Transverse colon (tissue), 4 donors: ENCODE measurements around the gene GLCE. TPM values are rescaled to one million over a fixed set of nuclear protein-coding genes. Genes with fewer than 3 reads are reported as not detected.

ENCODE experiments used
- DNase-seq: peaks from one replicate; pipeline ENCODE4 v3.0.0-alpha.2; 2019
- H3K27ac ChIP-seq, 4 donors: fragments of 200-600 bp; sonication (generic); 2 replicates each; pipeline ENCODE4 v1.5.1; 2016 to 2018; ENCODE audit warnings: inconsistent platforms in 4 of 4
- H3K27me3 ChIP-seq: fragments of 200-600 bp; sonication (generic); 2 replicates; pipeline ENCODE4 v1.5.1; 2017; ENCODE audit warnings: inconsistent platforms
- H3K36me3 ChIP-seq, 4 donors: fragments of 200-600 bp; sonication (generic); 2 replicates each; pipeline ENCODE4 v1.5.1; 2017 to 2019; ENCODE audit warnings: inconsistent platforms in 4 of 4
- H3K4me1 ChIP-seq, 4 donors: fragments of 200-600 bp; sonication (generic); 2 replicates each; pipeline ENCODE4 v1.5.1; 2017 to 2020; ENCODE audit warnings: inconsistent platforms in 4 of 4
- H3K4me3 ChIP-seq, 4 donors: fragments of 200-600 bp; sonication (generic); 1 replicate in 1 of 4; 2 replicates in 3 of 4; pipeline versions ENCODE4 v1.5.1 to v1.6.1; 2017 to 2019; ENCODE audit warnings: inconsistent platforms in 4 of 4
- H3K9me3 ChIP-seq, 2 donors: fragments of 200-600 bp; sonication (generic); 2 replicates each; pipeline ENCODE4 v1.5.1; 2017 to 2019; ENCODE audit warnings: inconsistent platforms in 2 of 2
- CTCF ChIP-seq, 5 experiments: fragments of 200-600 bp in 3 of 5; fragments of 450-650 bp in 2 of 5; sonication (generic) in 3 of 5; IDR thresholded peaks; 1 replicate in 2 of 5; 2 replicates in 3 of 5; pipeline ENCODE4 v1.5.1; 2016 to 2017; ENCODE audit warnings: antibody characterized with exemption in 5 of 5, inconsistent platforms in 3 of 5, mild to moderate bottlenecking in 2 of 5, moderate library complexity in 1 of 5
- EP300 ChIP-seq: sonication (generic); formaldehyde crosslinking; IDR thresholded peaks from one replicate; pipeline ENCODE4 v1.6.1; 2017; ENCODE audit warnings: antibody characterized with exemption, low read depth
- POLR2A ChIP-seq: fragments of 450-650 bp; IDR thresholded peaks from one replicate; pipeline ENCODE4 v1.6.1; 2016; ENCODE audit warnings: antibody characterized with exemption, mild to moderate bottlenecking, moderate library complexity
- POLR2AphosphoS5 ChIP-seq, 3 donors: sonication (generic); formaldehyde crosslinking; IDR thresholded peaks; one replicate each; pipeline ENCODE4 v1.6.1; 2016; ENCODE audit warnings: antibody characterized with exemption in 3 of 3
- WGBS, 2 donors: methylation state at CpG; one replicate each; pipeline ENCODE4 v1.1.5; 2018; ENCODE audit warnings: low coverage in 1 of 2; 5-methylcytosine and 5-hydroxymethylcytosine counted together
- in situ Hi-C, 4 donors: fragments of 200-750 bp; cut with MboI; loops; one replicate each; pipeline versions ENCODE4 v1.15.0 to v1.15.1; 2017; ENCODE audit warnings: low sequenced_read_pairs in 3 of 4, low pct_ligation_motif_present in 1 of 4, low pct_unique_long_range_greater_than_20kb in 1 of 4
- intact Hi-C: fragments of 100-400 bp; cut with DNase I; formaldehyde crosslinking; loops from one replicate; pipeline ENCODE4 v1.15.1; 2023; ENCODE audit warnings: low total_unique reads
- total RNA-seq, 4 donors: library from RNA; depleted of rRNA; stranded (reverse); fragments of >200 nt; gene quantifications; one replicate each; pipeline ENCODE4 v1.1.0, GENCODE V29; 2016

Gene GLCE
- total RNA-seq, 4 donors from 2014 or later: 7.9 to 38.1 (median 25.4) TPM

DNA sequence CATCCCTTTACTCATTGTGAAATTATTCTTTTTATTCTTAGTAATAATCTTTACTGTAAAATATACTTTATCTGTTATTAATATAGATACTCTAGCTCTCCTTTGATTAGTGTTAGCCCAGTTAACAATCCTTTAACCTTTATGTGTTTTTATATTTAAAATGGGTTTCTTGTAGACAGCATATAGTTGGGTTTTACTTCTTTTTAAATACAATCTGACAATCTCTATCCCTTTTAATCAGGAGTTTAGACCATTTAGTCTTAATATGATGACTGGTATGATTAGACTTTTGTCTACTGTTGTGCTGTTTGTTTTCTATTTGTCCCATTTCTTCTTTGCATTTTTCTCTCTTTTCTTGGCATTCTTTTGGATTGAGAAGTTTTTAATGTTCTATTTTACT lies 30.1 kb downstream of the GLCE start:
- TF ChIP-seq CTCF (IDR thresholded peaks at IDR 0.05): no peak
- no peak for TF ChIP-seq EP300
- TF ChIP-seq POLR2A: no peak
- no peak for TF ChIP-seq POLR2AphosphoS5 (IDR thresholded peaks at IDR 0.05)
- in situ Hi-C loops (no loop called here), intact Hi-C loops (no loop called here)

GRCh38 chr15:69194025-69194827 lies 33.8 kb downstream of the GLCE start:
- Histone ChIP-seq H3K36me3 (no peaks in the 10 kb centered on the region), H3K9me3 (peaks cover 0 to 5% of the 10 kb centered on the region in 2 donors), H3K27me3 (no peaks in the 10 kb centered on the region), H3K27ac (peak overlapping the region in 3 of 4 donors; percentile 2 to 36 (median 5)), H3K4me1 (peaks cover 5 to 34% (median 13%) of the 10 kb centered on the region in 4 donors), H3K4me3 (no peak overlapping the region)
- TF ChIP-seq EP300 (no peak), POLR2A (no peak), CTCF (IDR thresholded peaks at IDR 0.05) (no peak), POLR2AphosphoS5 (IDR thresholded peaks at IDR 0.05) (no peak)
- intact Hi-C loops (no loop called here), in situ Hi-C loops (no loop called here)
- 65 to 66% methylated on average over 2 of the region's 2 CpGs for WGBS, 2 donors
- DNase-seq: no peak

More for the DNA sequence above, 30.1 kb downstream of the GLCE start:
- H3K9me3 ChIP-seq: peaks cover 0 to 5% of the 10 kb centered on the region in 2 donors
- H3K36me3 ChIP-seq: no peaks in the 10 kb centered on the region
- H3K27ac ChIP-seq: no peak overlapping the region
- peaks cover 5 to 31% (median 13%) of the 10 kb centered on the region in 4 donors for H3K4me1 ChIP-seq
- no peak for DNase-seq
- no peak overlapping the region for H3K4me3 ChIP-seq
- H3K27me3 ChIP-seq: no peaks in the 10 kb centered on the region

GRCh38 chr15:69194854-69195253 lies 34.4 kb downstream of the GLCE start:
- 16 to 32% methylated on average over 1 of the region's 1 CpG for WGBS, 2 donors
- H3K9me3 ChIP-seq: peaks cover 0 to 5% of the 10 kb centered on the region in 2 donors
- in situ Hi-C loops (no loop called here), intact Hi-C loops (no loop called here)
- peaks cover 5 to 38% (median 13%) of the 10 kb centered on the region in 4 donors for H3K4me1 ChIP-seq
- peak overlapping the region in 2 of 4 donors; percentile 2 to 36 for H3K27ac ChIP-seq
- no peak for DNase-seq
- H3K36me3 ChIP-seq: no peaks in the 10 kb centered on the region
- no peak overlapping the region for H3K4me3 ChIP-seq
- no peak for TF ChIP-seq CTCF (IDR thresholded peaks at IDR 0.05)
- no peak for TF ChIP-seq POLR2A
- TF ChIP-seq EP300: no peak
- no peak for TF ChIP-seq POLR2AphosphoS5 (IDR thresholded peaks at IDR 0.05)
- H3K27me3 ChIP-seq: no peaks in the 10 kb centered on the region

DNA sequence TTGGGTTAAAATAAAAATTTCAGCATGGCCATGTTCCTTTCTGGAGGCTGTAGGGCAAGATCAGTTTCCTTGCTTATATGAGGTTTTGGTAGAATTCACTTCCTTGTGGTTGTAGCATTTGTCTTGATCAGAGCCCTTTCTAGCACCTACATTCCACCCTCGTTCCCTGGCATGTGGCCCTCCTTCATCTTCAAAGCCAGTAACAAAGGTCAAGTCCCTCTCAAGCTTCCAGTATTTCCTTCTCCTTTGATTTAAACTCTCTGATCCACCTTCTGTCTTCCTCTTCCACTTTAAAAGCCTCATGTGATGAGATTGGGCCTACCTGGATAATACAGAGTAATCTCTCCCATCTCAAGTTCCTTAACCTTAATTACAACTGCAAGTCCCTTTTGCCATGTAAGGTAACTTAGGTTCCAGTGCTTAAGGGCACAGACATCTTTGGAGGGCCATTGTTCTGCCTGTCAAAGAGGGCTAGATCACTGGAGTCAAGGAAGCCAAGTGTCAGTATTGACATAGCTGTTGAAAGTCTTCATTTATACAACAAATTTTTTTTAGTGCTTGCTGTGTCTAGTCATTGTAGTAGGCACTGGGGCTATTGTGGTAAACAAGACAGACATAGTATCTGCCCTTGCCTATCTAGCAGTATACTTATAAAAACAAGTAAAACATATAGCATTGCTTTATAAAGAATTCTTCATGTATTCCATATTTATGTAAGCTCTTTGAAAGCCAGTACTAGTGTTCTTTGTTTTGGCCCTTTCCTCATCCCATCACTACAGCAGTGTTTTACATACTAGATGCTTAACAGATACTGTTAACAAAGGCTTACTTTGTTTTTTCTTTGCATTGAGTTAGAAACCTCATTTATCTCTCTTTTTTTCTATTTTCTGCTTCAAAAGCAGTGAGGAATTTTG lies 40.7 kb downstream of the GLCE start:
- no peaks in the 10 kb centered on the region for H3K27me3 ChIP-seq
- WGBS, 2 donors: 13 to 43% methylated on average over 1 of the region's 1 CpG
- intact Hi-C loops (no loop called here), in situ Hi-C loops (no loop called here)
- peaks cover 0 to 16% (median 2%) of the 10 kb centered on the region in 4 donors for H3K4me1 ChIP-seq
- no peak overlapping the region for H3K4me3 ChIP-seq
- no peaks in the 10 kb centered on the region for H3K36me3 ChIP-seq
- TF ChIP-seq CTCF (IDR thresholded peaks at IDR 0.05) (no peak), POLR2AphosphoS5 (IDR thresholded peaks at IDR 0.05) (no peak), POLR2A (no peak), EP300 (no peak)
- H3K9me3 ChIP-seq: no peaks in the 10 kb centered on the region
- peak overlapping the region in 2 of 4 donors; percentile 6 to 24 for H3K27ac ChIP-seq
- DNase-seq: no peak
